Activated T-cell treated with anti-CD3 and anti-CD28 coated beads, Interleukin-2, amount 50 U/mL, for 4 hours (primary cell): Measurements from ENCODE around the gene ICA1. TPM values are rescaled to one million over a fixed set of nuclear protein-coding genes. Genes with fewer than 3 reads are reported as not detected.
"Not testable (repeated sequence)": the region's sequence is repeated elsewhere in the genome, so short reads cannot be mapped to it uniquely, and the experiment has no call there.

ENCODE experiments used
- ATAC-seq, 2 donors: fragments of 200-7000 bp; cut with Tn5 transposase; one replicate each; pipeline ENCODE4 v1.10.0; 2021
- DNase-seq: peaks from one replicate; pipeline ENCODE4 v3.0.0-alpha.2; 2020
- H3K27me3 Mint-ChIP-seq: one replicate; pipeline ENCODE4 v1.8.0; 2021; ENCODE audit warnings: low read depth, mixed read lengths
- H3K36me3 Mint-ChIP-seq: one replicate; pipeline ENCODE4 v1.8.0; 2022; ENCODE audit warnings: mixed read lengths; ENCODE audit not compliant: insufficient read depth
- H3K4me1 Mint-ChIP-seq: one replicate; pipeline ENCODE4 v1.8.0; 2021; ENCODE audit warnings: low read depth, mixed read lengths
- H3K4me3 Mint-ChIP-seq: one replicate; pipeline ENCODE4 v1.8.0; 2021; ENCODE audit warnings: mild to moderate bottlenecking, moderate library complexity, mixed read lengths
- H3K9me3 Mint-ChIP-seq: one replicate; pipeline ENCODE4 v1.8.0; 2021; ENCODE audit warnings: mixed read lengths
- total RNA-seq, 3 donors: library from RNA; stranded (reverse); gene quantifications; one replicate each; pipeline ENCODE4 v1.2.1, GENCODE V29; 2021

ICA1 gene
- total RNA-seq, 3 donors from 2014 or later = 0.18 to 0.41 (median 0.32) TPM

- DNase-seq (no peak), ATAC-seq (no peak)
- Mint-ChIP-seq H3K36me3 (no peaks in the 10 kb centered on the region), H3K4me3 (no peak overlapping the region), H3K9me3 (no peaks in the 10 kb centered on the region), H3K4me1 (no peaks in the 10 kb centered on the region), H3K27me3 (peaks cover 23% of the 10 kb centered on the region)
These were observed 7.8 kb downstream of the ICA1 start for GRCh38 chr7:8254215-8254614.

GRCh38 chr7:8251195-8251594 is 10.8 kb downstream of the ICA1 start:
- ATAC-seq = no peak
- no peaks in the 10 kb centered on the region for H3K9me3 Mint-ChIP-seq
- H3K4me1 Mint-ChIP-seq = no peaks in the 10 kb centered on the region
- DNase-seq = no peak
- H3K36me3 Mint-ChIP-seq = no peaks in the 10 kb centered on the region
- H3K27me3 Mint-ChIP-seq = peaks cover 16% of the 10 kb centered on the region
- no peak overlapping the region for H3K4me3 Mint-ChIP-seq

- Mint-ChIP-seq H3K36me3 (no peaks in the 10 kb centered on the region), H3K9me3 (no peaks in the 10 kb centered on the region), H3K27me3 (peaks cover 16% of the 10 kb centered on the region), H3K4me1 (no peaks in the 10 kb centered on the region), H3K4me3 (no peak overlapping the region)
- ATAC-seq (no peak), DNase-seq (no peak)
These were observed 11.4 kb downstream of the ICA1 start for GRCh38 chr7:8250547-8250946.

- ATAC-seq (no peak), DNase-seq (no peak)
- Mint-ChIP-seq H3K36me3 (no peaks in the 10 kb centered on the region), H3K4me1 (no peaks in the 10 kb centered on the region), H3K4me3 (no peak overlapping the region), H3K9me3 (no peaks in the 10 kb centered on the region), H3K27me3 (peaks cover 10% of the 10 kb centered on the region)
These were observed 12.8 kb downstream of the ICA1 start for GRCh38 chr7:8249121-8249520.

GRCh38 chr7:8246020-8246419 is 15.9 kb downstream of the ICA1 start:
- Mint-ChIP-seq H3K9me3 (peaks cover 12% of the 10 kb centered on the region), H3K27me3 (peaks cover 7% of the 10 kb centered on the region), H3K4me1 (no peaks in the 10 kb centered on the region), H3K4me3 (no peak overlapping the region), H3K36me3 (no peaks in the 10 kb centered on the region)
- ATAC-seq (no peak), DNase-seq (no peak)

GRCh38 chr7:8245032-8245431 is 16.9 kb downstream of the ICA1 start:
- Mint-ChIP-seq H3K9me3 (peaks cover 12% of the 10 kb centered on the region), H3K27me3 (peaks cover 16% of the 10 kb centered on the region)
- ATAC-seq, H3K36me3 Mint-ChIP-seq, DNase-seq, H3K4me3 Mint-ChIP-seq, H3K4me1 Mint-ChIP-seq: not testable (repeated sequence)

GRCh38 chr7:8243059-8243458 is 18.9 kb downstream of the ICA1 start:
- DNase-seq, H3K4me1 Mint-ChIP-seq, ATAC-seq, H3K4me3 Mint-ChIP-seq, H3K36me3 Mint-ChIP-seq: not testable (repeated sequence)
- Mint-ChIP-seq H3K9me3 (peaks cover 12% of the 10 kb centered on the region), H3K27me3 (peaks cover 23% of the 10 kb centered on the region)

- Mint-ChIP-seq H3K9me3 (peaks cover 12% of the 10 kb centered on the region), H3K27me3 (peaks cover 30% of the 10 kb centered on the region)
- not testable (repeated sequence) for H3K4me1 Mint-ChIP-seq, ATAC-seq, H3K4me3 Mint-ChIP-seq, H3K36me3 Mint-ChIP-seq, DNase-seq
These were observed 22.1 kb downstream of the ICA1 start for GRCh38 chr7:8239702-8240362.

GRCh38 chr7:8236780-8237407 is 25.1 kb downstream of the ICA1 start:
- DNase-seq = no peak
- Mint-ChIP-seq H3K4me1 (no peaks in the 10 kb centered on the region), H3K27me3 (peaks cover 35% of the 10 kb centered on the region), H3K4me3 (no peak overlapping the region), H3K9me3 (peaks cover under 1% of the 10 kb centered on the region), H3K36me3 (no peaks in the 10 kb centered on the region)
- ATAC-seq = no peak

- Mint-ChIP-seq H3K4me3 (no peak overlapping the region), H3K4me1 (no peaks in the 10 kb centered on the region), H3K36me3 (no peaks in the 10 kb centered on the region), H3K9me3 (no peaks in the 10 kb centered on the region), H3K27me3 (peaks cover 18% of the 10 kb centered on the region)
- ATAC-seq (peak; percentile 25 to 43), DNase-seq (no peak)
These were observed 28.7 kb downstream of the ICA1 start for GRCh38 chr7:8232999-8233847.

GRCh38 chr7:8229927-8230326 is 32.0 kb downstream of the ICA1 start:
- Mint-ChIP-seq H3K27me3 (peaks cover 21% of the 10 kb centered on the region), H3K36me3 (no peaks in the 10 kb centered on the region), H3K9me3 (no peaks in the 10 kb centered on the region), H3K4me1 (no peaks in the 10 kb centered on the region), H3K4me3 (no peak overlapping the region)
- DNase-seq (no peak), ATAC-seq (no peak)

- Mint-ChIP-seq H3K36me3 (no peaks in the 10 kb centered on the region), H3K4me1 (no peaks in the 10 kb centered on the region), H3K4me3 (no peak overlapping the region), H3K9me3 (no peaks in the 10 kb centered on the region), H3K27me3 (peaks cover 19% of the 10 kb centered on the region)
- ATAC-seq = no peak
- no peak for DNase-seq
These were observed 32.9 kb downstream of the ICA1 start for GRCh38 chr7:8228766-8229674.

- Mint-ChIP-seq H3K36me3 (no peaks in the 10 kb centered on the region), H3K4me3 (no peak overlapping the region), H3K9me3 (no peaks in the 10 kb centered on the region), H3K27me3 (peaks cover 16% of the 10 kb centered on the region), H3K4me1 (no peaks in the 10 kb centered on the region)
- DNase-seq = no peak
- ATAC-seq = no peak
These were observed 33.9 kb downstream of the ICA1 start for GRCh38 chr7:8228068-8228467.

- Mint-ChIP-seq H3K9me3 (no peaks in the 10 kb centered on the region), H3K4me3 (no peak overlapping the region), H3K27me3 (peaks cover 16% of the 10 kb centered on the region), H3K36me3 (no peaks in the 10 kb centered on the region), H3K4me1 (no peaks in the 10 kb centered on the region)
- DNase-seq = no peak
- no peak for ATAC-seq
These were observed 34.7 kb downstream of the ICA1 start for GRCh38 chr7:8227261-8227660.
